Islet of Langerhans (tissue), 1 donor: ENCODE measurements around the gene SMPD4.
"Not testable (repeated sequence)": the region's sequence is repeated elsewhere in the genome, so short reads cannot be mapped to it uniquely, and the experiment has no call there.

Experiments
- FAIRE-seq: peaks from one replicate; lab custom pipeline; 2011; peaks lifted over from hg19 to GRCh38; lab: Jason Lieb, UNC

SMPD4 gene

DNA sequence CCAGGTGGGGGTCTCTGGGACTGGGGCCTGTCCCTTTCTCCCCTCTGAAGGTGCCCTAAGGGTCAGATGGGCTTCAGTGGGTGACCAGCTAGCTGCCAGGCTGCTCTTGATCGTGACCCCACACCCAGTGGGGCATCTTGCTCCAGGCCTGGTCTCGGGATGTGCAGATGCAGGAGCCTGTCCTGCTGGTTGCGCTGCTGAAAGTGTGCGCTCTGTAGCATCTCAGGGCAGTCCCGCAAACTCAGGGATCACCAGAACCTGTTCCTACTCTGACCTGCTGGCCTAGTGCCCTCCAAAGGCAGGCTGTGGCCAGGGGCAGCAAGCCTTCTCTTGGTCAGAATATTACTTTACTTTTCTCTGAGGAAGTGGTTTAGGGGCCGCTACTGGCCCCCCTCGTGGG, 40.9 kb downstream of the SMPD4 start:
- FAIRE-seq, result not testable (repeated sequence)

DNA sequence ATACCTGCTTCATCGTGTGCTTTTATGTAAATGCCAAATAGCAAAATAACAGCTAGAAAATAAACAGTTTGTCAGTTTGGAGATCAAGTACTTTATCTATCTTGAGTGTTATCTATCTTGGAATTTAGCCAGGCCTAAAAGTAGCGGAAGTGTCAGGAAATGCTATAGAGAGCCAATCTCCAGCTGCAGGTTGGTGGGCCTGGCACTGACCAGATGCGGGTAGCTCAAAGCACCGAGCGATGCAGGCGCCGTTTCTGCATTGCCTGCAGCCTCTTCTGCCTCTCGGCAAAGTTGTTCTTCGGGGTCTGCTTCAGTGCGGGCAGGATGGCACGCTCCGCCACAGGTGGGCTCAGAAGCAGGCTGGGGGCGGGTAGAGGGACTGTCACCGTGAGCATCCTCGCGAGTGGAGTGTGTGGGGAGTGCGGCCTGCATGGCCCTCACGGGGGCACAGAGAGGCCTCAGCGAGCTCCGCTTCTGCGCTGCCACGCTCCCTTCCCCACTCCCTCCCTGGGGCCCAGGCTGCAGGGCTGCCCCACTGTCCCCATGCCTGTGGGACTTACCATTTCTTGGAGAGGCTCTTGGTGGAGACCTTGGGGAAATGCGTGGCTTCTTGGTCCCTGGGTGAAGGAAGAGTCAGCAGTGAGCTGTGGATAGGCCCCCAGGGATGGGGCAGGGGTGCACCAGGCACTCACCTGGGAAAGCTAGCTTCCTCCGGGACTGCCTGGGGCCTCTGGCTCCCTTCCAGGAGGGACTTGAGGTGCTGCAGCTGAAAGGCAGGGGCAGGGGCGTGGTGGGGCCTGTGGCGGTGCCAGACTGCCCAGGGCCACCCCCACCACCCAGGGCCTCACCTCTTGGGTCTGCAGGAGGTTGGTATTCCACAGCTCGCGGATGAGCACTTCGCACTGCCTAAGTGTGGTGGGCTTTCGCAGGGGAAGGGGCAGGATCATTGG, 41.8 kb downstream of the SMPD4 start:
- FAIRE-seq, result not testable (repeated sequence)

DNA sequence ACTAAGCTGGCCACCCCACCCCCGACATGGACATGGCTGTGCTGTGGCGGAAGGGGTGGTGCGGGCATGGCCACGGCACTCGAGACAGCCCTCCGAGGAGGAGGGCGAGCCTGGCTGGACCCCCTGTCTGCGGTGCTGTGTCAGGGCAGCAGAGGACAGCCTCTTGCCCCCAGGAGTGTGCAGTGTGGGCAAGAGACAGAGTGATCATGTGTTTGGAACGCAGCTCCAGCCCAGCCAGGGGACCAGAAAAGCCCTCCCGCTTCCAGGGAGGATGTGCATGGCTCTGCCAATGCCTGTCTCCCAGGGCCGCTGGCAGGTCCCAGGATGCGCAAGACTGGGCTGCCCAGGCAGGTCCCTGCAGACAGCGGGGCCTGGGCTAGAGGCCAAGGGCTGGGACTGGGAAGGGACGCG, 42.6 kb downstream of the SMPD4 start:
- FAIRE-seq, result not testable (repeated sequence)

DNA sequence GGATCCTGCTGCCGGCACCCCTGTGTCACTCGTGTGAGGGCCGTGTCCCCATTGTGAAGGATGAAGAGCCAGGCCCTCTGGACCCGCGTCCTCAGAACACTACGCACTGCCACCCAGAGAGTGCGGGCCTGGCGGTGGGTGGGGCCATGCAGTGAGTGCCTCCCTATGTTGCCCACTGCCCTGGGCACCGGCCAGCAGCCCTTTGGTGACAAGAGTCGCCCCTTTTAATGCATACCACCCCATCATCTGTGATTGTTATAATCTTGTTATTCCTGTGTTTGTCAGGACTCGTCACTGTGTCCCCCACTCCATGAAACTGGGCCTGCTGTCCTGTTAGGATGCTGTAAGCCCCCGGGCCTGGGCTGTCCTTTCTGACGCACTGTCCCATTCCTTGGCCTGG, 43.1 kb downstream of the SMPD4 start:
- FAIRE-seq, result not testable (repeated sequence)

DNA sequence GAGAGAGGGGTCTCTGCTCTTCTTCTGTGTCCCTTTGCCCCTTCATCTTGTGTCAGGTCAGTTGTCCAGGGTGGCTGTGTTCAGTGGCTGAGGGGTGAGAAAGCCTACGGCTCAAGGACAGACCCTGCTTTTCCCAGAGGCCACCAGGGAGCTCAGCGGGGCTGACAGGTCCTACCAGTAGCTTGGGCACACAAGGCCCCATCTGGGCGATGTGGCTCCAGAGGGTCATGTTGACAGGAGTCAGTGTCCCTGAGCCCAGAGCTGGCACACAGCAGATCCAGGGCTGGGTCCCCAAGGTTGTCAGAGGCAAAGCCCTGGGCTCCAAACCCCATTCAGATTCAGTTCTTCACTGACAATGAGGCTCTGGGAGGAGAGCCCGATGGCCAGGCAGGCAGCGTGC, 44.3 kb downstream of the SMPD4 start:
- not testable (repeated sequence) for FAIRE-seq

DNA sequence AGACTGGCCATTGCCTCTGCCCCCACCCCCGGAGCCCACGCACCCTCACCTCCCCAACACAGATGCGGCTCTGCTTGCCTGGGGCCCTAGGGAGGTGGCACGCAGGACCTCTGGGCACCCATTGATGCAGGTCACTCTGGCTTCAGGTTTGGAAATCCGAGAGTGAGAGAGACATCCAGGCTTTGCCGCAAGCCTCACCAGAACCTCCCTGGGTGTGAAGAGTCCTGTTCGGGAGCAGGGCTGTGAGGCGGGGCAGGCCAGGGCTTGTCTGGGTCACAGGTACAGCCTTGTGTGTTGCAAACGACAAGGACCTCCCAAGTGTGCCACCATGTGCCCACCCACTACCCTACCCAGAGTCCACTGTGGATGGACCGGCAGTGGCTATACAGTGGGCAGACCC, 44.9 kb downstream of the SMPD4 start:
- FAIRE-seq, result not testable (repeated sequence)

DNA sequence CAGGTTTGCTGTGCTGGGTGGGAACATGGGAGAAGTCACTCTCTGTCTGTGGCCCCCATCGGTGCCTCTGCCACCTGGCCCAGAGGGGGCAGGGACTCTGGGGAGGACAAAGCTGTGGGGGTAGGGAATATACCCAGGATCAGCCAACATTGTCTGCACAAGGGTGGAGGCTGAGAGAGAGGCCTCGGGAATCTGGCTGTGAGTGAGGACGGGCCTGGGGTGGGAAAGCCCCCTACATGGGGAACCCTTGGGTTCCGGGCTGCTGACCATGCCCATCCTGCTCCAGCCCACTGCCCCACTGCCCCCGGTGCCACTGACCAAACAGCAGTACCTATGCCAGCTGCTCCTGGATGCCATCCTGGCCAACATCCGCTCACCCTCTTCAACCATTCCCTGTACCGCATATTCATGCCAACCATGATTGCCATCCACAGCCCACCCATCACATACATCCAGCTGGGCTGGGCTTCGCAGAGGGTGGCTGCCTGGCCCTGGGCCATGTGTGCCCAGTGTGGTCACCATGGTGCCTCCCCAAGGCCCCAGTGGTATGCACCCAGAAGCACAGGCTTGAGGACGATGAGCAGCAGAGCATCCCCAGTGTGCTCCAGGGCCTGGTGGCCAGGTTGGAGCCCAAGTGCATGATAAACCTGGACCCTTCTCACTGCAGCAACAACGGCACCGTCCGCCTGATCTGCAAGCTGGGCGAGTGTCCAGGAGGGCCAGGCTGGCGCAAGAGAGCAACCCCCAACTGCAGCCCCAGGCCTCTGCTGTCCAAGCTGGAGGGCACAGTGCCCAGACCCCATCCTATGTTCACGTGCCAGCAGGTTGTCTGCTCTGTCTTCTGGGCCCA, 45.5 kb downstream of the SMPD4 start:
- no peak for FAIRE-seq

DNA sequence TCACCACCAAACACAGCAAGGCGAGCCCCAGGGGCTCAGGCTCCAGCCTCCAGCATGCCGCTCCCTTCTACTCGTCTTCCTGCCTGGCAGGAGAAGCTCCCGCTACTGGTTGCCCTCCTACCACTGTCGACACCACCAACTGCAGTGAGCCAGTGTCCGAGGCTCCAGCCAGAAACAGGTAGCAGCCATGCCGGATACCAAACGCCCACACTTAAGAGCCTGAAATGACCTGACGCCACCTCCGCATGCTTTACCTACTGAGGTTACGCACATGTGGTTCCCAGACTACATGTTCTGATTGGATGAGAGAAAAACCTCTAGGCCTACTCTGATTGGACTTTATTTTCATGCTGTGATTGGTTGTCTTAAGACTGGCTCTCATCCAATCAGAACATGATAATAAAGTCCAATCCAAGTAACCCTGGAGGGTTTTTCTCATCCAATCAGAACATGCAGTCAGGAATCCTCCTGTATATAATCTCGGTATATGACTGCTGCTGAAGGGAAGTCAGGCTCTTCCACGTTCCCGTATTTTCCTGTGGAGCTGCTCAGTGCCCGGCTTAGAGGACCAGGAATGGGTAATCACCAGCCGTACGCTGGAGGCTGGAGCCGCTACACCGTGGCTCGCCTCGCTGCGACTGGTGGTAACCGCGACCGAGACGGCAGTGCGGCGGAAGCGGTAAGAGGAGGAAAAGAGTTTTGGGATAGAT, 52.1 kb downstream of the SMPD4 start, which contains the start of gene POTEF:
POTEF (minus strand) TSS at position 103 of the 710 bp plus-strand sequence. CDS start 8,707 bp downstream, outside the sequence.
- FAIRE-seq, result not testable (repeated sequence)

DNA sequence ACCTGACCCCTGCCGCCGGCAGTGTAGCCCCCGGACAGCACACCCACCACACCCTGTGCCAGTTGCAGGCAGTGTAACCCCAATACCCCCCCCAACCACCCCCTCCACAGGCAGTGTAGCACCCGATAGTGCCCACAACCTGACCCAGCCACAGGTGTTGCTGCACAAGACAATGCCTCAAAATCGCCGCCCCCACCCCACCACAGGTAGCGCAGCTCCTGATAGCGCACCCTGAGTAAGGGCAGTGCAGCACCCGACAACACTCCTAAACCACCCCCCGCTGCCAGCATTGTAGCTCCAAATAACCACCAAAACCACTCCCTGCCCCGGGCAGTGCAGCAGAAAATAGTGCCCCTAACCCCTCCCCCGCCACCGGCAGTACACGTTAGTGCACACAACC, 52.9 kb downstream of the SMPD4 start:
- not testable (repeated sequence) for FAIRE-seq

DNA sequence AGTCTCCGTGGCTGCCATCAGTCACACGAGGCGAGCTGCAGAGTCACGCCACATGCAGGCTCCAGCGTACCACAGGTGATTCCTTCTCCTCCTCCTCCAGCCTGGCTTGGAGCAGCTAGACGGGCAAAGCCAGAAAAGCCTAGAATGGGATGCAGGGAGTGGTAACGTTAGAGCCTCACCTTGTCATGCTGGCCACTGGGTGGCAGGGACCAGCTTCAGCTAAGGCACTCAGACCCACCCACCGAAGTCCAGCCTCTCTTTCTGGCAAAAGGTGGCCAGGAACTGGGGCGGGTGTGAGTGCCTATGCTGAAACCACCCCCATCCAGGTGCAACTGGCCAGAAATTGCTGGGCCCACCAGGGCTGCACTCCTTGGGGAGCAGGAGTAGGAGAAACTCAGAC, 53.7 kb downstream of the SMPD4 start:
- FAIRE-seq, result not testable (repeated sequence)

DNA sequence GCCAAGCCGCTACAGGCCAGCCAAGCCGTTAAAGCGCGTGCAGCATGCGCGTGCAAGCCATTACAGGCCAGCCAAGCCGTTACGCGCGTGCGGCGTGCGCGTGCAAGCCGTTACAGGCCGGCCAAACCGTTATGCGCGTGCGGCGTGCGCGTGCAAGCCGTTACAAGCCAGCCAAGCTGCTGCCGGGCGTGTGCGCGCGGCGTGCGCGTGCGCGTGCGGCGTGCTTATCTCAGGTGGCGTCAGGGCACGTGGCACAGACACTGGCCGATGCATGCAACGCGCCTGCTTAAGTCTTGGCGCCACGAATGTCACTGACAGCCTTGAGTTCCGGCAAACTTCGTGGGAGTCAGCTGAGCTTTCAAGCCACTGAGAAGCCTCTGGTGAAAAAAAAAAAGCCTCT, 60.5 kb downstream of the SMPD4 start:
- not testable (repeated sequence) for FAIRE-seq

DNA sequence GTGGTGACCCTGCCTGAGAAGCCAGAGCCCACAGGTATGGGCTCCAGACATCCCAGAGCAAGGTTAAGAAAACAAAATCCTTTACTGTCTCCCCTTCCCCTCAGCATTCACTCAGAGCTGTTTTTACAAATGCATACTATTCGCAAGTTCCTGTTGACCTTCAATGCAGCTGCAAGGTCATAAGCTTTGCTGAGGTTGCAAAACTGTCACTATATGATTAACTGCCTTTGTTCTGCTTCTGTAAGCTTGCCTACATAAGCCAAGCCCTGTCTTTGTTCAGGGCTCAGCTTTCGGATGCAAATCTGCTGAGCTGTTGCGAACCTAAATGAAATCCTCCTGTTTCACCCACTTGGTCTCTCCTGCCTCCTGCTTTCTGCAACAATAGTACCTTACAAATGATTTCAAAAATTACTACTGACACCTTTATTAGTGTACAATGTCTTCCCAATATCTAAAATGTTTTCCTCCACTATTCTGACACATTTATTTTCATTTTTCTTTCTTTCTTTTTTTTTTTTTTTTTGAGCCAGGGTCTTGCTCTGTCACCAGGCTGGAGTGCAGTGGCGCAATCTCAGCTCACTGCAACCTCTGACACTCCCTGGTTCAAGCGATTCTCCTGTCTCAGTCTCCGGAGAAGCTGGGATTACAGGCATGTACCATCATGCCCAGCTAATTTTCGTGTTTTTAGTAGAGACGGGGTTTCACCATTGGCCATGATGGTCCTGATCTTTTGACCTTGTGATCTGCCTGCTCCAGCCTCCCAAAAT, 78.6 kb downstream of the SMPD4 start:
- not testable (repeated sequence) for FAIRE-seq
